CD4-positive, alpha-beta T cell (primary cell): ENCODE results near the gene FIBIN. TPM values are rescaled to one million over a fixed set of nuclear protein-coding genes. Genes with fewer than 3 reads are reported as not detected.

Source experiments
- ATAC-seq: fragments of 200-7000 bp; cut with Tn5 transposase; one replicate; pipeline ENCODE4 v1.10.0; 2022; ENCODE audit warnings: mild to moderate bottlenecking; ENCODE audit not compliant: poor library complexity
- CTCF ChIA-PET: fragments of 350-600 bp; sonication (Branson Sonifier 250); formaldehyde crosslinking; loops from one replicate; lab custom pipeline; 2021; ENCODE audit warnings: antibody characterized with exemption, inconsistent platforms; lab: Charles Lee
- POLR2A ChIA-PET: fragments of 350-600 bp; sonication (Branson Sonifier 250); formaldehyde crosslinking; loops from one replicate; lab custom pipeline; 2021; ENCODE audit warnings: antibody characterized with exemption, inconsistent platforms; lab: Charles Lee
- DNase-seq, 14 experiments: peaks; one replicate each; pipeline ENCODE4 v3.0.0-alpha.2; 2013 to 2020; ENCODE audit warnings: mixed read lengths in 2 of 14
- H3K27ac ChIP-seq, 2 donors: one replicate each; pipeline versions ENCODE4 v1.5.1 to v1.7.0; 2013; ENCODE audit warnings: low read length in 2 of 2, low read depth in 1 of 2, mild to moderate bottlenecking in 1 of 2
- H3K27me3 ChIP-seq, 2 experiments: 1 replicate in 1 of 2; 2 replicates in 1 of 2; pipeline versions ENCODE4 v1.6.1 to v1.7.0; 2013; ENCODE audit warnings: low read length in 2 of 2, control low read depth in 1 of 2, mild to moderate bottlenecking in 1 of 2, moderate library complexity in 1 of 2; ENCODE audit not compliant: insufficient read depth in 2 of 2, control insufficient read depth in 1 of 2
- H3K36me3 ChIP-seq: one replicate; pipeline ENCODE4 v1.6.1; 2013; ENCODE audit warnings: low read length, control low read depth; ENCODE audit not compliant: insufficient read depth
- H3K4me1 ChIP-seq: one replicate; pipeline ENCODE4 v1.6.1; 2013; ENCODE audit warnings: low read length, control low read depth; ENCODE audit not compliant: insufficient read depth
- H3K4me3 ChIP-seq: one replicate; pipeline ENCODE4 v1.5.1; 2013; ENCODE audit warnings: mild to moderate bottlenecking, low read length, moderate library complexity
- H3K9me3 ChIP-seq, 2 experiments: 1 replicate in 1 of 2; 2 replicates in 1 of 2; pipeline versions ENCODE4 v1.6.1 to v1.7.0; 2013; ENCODE audit warnings: low read length in 2 of 2, mild to moderate bottlenecking in 2 of 2, control low read depth in 1 of 2, moderate library complexity in 1 of 2; ENCODE audit not compliant: control insufficient read depth in 1 of 2, insufficient read depth in 1 of 2
- H3K27ac Mint-ChIP-seq: one replicate; pipeline ENCODE4 v1.8.0; 2020; ENCODE audit warnings: mixed read lengths
- H3K27me3 Mint-ChIP-seq: one replicate; pipeline ENCODE4 v1.8.0; 2021; ENCODE audit warnings: mixed read lengths
- H3K36me3 Mint-ChIP-seq: one replicate; pipeline ENCODE4 v1.8.0; 2021; ENCODE audit warnings: low read depth, mixed read lengths
- H3K4me1 Mint-ChIP-seq: one replicate; pipeline ENCODE4 v1.8.0; 2021; ENCODE audit warnings: low read depth, mixed read lengths
- H3K4me3 Mint-ChIP-seq: one replicate; pipeline ENCODE4 v1.8.0; 2020; ENCODE audit warnings: mild to moderate bottlenecking, mixed read lengths
- H3K9me3 Mint-ChIP-seq: one replicate; pipeline ENCODE4 v1.8.0; 2020; ENCODE audit warnings: mixed read lengths
- CTCF ChIP-seq: fragments of 200-600 bp; IDR thresholded peaks from one replicate; pipeline ENCODE4 v1.8.0; 2022; ENCODE audit warnings: antibody characterized with exemption, mild to moderate bottlenecking
- intact Hi-C, 2 experiments: fragments of 100-400 bp; cut with DNase I in 1 of 2; cut with micrococcal nuclease in 1 of 2; formaldehyde crosslinking; loops; one replicate each; pipeline versions ENCODE4 v1.15.1 to v1.9.0; 2023 to 2025; cut with DNase I, micrococcal nuclease
- total RNA-seq, 174 experiments: library from RNA in 2 of 174; stranded (reverse) in 2 of 174; gene quantifications; one replicate each; pipeline ENCODE4 v1.2.3 and lab custom pipeline; 2021 to 2026

Gene FIBIN
- total RNA-seq, 2 experiments from 2014 or later: not detected

- no peaks in the 10 kb centered on the region for H3K36me3 ChIP-seq
- POLR2A ChIA-PET: no interaction called here
Measured at GRCh38 chr11:27020751-27021150, 26.8 kb downstream of the FIBIN start.

GRCh38 chr11:27022659-27023251 lies 28.8 kb downstream of the FIBIN start:
- intact Hi-C loops: no loop called here
- H3K9me3 ChIP-seq: no peaks in the 10 kb centered on the region
- DNase-seq: no peak
- H3K4me1 ChIP-seq: no peaks in the 10 kb centered on the region
- no peaks in the 10 kb centered on the region for H3K27me3 Mint-ChIP-seq
- ChIA-PET CTCF (interaction anchor here (0.7 kb wide), 1 partner anchor 181 kb away, joined by 3 read pairs; no protein-coding TSS in a partner anchor), POLR2A (no interaction called here)
- H3K27ac Mint-ChIP-seq: no peak overlapping the region
- no peaks in the 10 kb centered on the region for H3K36me3 ChIP-seq
- H3K4me3 Mint-ChIP-seq: no peak overlapping the region
- H3K4me3 ChIP-seq: no peak overlapping the region
- no peak for ATAC-seq
- no peak for TF ChIP-seq CTCF
- peaks cover 5% of the 10 kb centered on the region for H3K9me3 Mint-ChIP-seq
- H3K4me1 Mint-ChIP-seq: no peaks in the 10 kb centered on the region
- H3K36me3 Mint-ChIP-seq: no peaks in the 10 kb centered on the region
- H3K27ac ChIP-seq: no peak overlapping the region
- H3K27me3 ChIP-seq: no peaks in the 10 kb centered on the region

More at GRCh38 chr11:27020751-27021150, 26.8 kb downstream of the FIBIN start:
- no peaks in the 10 kb centered on the region for H3K4me1 ChIP-seq
- no peak for DNase-seq
- H3K9me3 ChIP-seq: peaks cover 0 to 3% of the 10 kb centered on the region in 2 experiments
- no peak for TF ChIP-seq CTCF
- Mint-ChIP-seq H3K27ac (no peak overlapping the region), H3K9me3 (peaks cover 12% of the 10 kb centered on the region), H3K27me3 (no peaks in the 10 kb centered on the region), H3K36me3 (no peaks in the 10 kb centered on the region), H3K4me1 (no peaks in the 10 kb centered on the region), H3K4me3 (no peak overlapping the region)
- CTCF ChIA-PET: no interaction called here
- no peaks in the 10 kb centered on the region for H3K27me3 ChIP-seq
- no peak for ATAC-seq
- intact Hi-C loops: no loop called here
- no peak overlapping the region for H3K4me3 ChIP-seq
- H3K27ac ChIP-seq: no peak overlapping the region

- Histone ChIP-seq H3K9me3 (no peaks in the 10 kb centered on the region), H3K27ac (no peak overlapping the region), H3K4me1 (no peaks in the 10 kb centered on the region), H3K4me3 (no peak overlapping the region), H3K27me3 (no peaks in the 10 kb centered on the region), H3K36me3 (no peaks in the 10 kb centered on the region)
- TF ChIP-seq CTCF: no peak
- Mint-ChIP-seq H3K9me3 (peaks cover 5% of the 10 kb centered on the region), H3K27me3 (no peaks in the 10 kb centered on the region), H3K4me1 (no peaks in the 10 kb centered on the region), H3K27ac (no peak overlapping the region), H3K36me3 (no peaks in the 10 kb centered on the region), H3K4me3 (no peak overlapping the region)
- DNase-seq (no peak), ATAC-seq (no peak)
- intact Hi-C loops: no loop called here
- ChIA-PET POLR2A (no interaction called here), CTCF (no interaction called here)
Measured at GRCh38 chr11:27024865-27025264, 31.0 kb downstream of the FIBIN start.
